NCI-H1417 (cell line): ENCODE results near the gene HELZ2.
A peak's percentile ranks its signal among the peaks of the same experiment; 100 is the strongest.
"Not testable (repeated sequence)": the region's sequence is repeated elsewhere in the genome, so short reads cannot be mapped to it uniquely, and the experiment has no call there.

Source experiments
- DNase-seq, 3 experiments: peaks; one replicate each; lab custom pipeline; 2025; lab: John Stamatoyannopoulos, UW

HELZ2 gene

DNA sequence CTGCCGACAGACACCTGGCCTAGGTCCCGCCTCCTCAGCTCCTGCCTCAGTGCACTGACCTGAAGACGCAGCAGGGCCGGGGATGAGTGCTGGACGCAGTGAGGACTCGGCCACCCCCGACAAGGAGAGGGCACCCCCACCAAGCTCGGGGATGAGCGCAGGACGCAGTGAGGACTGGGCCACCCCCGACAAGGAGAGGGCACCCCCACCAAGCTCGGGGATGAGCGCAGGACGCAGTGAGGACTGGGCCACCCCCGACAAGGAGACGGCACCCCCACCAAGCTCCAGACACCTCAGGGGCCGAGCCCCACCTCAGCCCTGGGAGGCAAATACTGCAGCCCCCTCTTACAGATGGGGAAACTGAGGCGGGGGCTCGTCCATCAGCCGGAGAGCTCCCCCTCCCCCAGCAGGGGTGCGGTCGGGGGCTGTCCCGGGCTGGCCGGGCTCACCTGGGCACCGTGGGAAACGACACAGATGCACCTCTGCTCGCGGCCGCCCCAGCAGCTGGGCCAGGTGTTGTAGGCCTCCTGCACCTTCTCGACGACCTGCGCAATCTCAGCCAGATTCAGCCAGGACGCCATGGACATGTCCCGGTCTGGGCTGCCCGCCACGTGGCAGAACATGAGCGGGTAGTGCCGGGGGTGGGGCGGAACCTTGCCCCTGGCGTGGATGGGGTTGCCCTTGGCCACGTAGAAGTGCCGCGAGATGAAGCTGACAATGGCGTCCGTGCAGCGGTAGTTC is 7.5 kb downstream of the HELZ2 start:
- DNase-seq: no peak

DNA sequence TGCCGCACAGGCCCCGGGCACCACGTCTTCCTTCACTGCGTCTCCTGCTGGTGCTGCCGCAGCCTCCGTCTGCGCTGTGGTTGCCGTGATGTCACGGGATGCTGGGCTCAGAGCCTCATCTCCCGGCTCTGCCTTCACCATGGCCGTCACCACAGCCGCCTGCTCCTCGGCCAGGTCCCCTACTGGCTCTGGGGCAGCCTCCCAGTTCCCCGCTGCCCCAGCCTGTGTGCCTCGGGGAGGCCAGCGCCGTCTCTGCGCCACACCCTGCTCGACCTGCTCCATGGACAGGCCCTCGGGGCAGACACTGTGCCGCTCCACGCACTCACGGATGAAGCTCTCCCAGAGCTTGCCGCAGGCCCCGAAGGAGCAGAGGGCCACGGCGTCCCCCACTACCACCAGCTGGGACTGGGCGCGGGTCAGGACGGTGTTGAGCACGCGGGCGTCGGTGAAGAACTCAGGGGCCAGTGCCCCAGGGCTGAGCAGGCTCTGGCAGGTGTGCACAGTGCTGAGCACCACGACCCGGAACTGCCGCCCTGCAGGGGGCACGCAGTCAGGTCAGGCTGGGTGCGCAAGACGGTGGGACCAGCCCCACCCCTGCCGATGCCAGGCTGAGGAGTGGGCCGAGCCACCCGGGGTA is 8.2 kb downstream of the HELZ2 start:
- no peak for DNase-seq

GRCh38 chr20:63565021-63565698 is 8.9 kb downstream of the HELZ2 start:
- DNase-seq: no peak

DNA sequence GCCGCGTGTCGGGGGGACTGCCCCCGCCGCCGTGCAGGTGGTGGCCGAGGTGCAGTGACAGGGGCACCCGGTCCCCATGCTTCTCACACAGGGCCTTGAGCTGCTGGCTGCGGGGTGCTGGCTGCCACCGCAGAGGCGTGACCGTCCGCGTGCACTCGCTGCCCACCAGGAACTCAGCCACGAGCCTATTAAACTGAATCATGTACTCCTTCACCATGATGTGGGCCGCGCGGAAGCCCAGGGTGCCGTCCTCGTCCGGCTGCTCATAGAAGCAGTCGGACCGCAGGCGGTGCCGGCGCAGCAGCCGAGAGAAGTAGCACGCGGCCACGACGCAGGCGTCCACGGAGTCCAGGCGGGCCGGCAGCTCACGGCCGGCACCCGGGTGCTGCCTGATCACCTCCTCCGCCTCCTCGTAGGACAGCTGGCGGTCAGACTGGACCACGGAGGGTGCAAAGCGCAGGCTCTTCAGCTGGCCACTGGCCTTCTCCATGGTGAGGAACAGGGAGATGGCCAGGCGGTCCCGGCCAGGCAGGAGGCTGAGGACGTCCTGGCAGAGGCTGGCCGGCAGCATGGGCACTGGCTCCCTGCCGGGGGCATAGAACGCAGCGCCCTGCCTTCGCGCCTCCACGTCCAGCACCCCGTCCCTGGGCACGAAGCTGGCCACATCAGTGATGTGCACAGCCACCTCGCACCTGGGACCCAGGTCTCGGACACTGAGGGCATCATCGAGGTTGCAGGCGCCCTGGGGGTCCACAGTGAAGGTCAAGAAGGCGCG is 9.8 kb downstream of the HELZ2 start:
- no peak for DNase-seq

GRCh38 chr20:63563225-63563935 is 10.7 kb downstream of the HELZ2 start:
- DNase-seq: peak in 1 of 3 experiments; percentile 54

DNA sequence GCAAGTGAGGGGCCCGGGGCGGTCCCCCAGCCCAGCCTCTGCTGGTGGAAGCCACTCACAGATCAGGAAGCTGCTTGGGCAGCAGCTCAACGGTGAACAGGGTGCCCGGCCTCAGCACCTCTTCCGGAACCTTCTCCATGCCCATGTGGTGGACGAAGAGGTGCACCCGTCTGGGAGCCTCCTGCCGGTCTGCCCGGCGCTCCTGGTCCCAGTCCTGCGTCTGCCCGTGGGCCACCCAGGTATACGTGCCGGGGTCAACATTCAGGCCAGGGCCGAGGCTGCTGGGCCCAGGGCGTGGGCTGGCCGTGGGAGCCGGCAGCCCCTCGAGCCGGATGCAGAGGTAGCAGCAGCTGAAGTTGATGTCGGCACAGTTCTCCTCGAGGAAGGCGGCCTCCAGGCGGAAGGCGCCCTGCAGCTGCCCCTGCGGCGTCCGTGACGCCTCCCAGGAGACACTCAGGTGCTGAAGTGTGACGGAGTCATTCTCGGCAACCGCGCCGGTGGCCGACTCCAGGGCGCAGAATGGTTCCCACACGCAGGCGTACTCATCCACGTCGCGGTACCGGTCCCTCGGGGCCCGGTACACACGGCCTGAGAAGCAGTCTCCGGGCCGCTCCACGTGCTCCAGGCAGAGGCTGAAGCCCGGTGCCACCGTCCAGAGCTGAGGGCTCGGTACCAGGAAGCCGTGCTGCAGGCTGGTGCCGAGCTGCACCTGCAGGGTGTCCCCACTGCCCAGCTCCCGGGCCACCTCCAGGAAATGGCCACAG is 11.4 kb downstream of the HELZ2 start:
- peak in 1 of 3 experiments; percentile 68 for DNase-seq

GRCh38 chr20:63561624-63562396 is 12.2 kb downstream of the HELZ2 start:
- no peak for DNase-seq

- no peak for DNase-seq
Measured at GRCh38 chr20:63560856-63561609, 13.0 kb downstream of the HELZ2 start.

DNA sequence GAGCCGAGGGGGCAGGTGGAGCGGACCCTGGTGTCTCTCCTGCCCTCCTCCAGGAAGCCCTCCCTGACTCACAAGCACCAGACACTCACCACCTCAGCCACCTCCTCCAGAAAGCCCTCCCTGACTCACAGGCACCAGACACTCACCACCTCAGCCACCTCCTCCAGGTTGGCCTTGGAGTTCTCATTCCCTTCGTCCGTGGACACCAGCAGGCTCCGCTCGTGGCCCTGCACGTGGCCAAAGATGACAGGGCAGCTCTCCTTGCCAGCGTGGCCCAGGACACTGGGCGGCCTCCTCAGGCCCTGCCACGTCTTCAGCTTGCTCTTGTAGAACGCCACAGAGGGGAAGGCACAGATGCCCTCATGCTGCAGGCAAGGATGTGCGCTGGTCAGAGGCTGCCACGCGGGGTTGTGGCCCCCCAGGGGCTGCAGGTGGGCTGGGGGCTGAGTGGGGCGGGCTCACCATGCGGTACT is 13.7 kb downstream of the HELZ2 start:
- no peak for DNase-seq

DNA sequence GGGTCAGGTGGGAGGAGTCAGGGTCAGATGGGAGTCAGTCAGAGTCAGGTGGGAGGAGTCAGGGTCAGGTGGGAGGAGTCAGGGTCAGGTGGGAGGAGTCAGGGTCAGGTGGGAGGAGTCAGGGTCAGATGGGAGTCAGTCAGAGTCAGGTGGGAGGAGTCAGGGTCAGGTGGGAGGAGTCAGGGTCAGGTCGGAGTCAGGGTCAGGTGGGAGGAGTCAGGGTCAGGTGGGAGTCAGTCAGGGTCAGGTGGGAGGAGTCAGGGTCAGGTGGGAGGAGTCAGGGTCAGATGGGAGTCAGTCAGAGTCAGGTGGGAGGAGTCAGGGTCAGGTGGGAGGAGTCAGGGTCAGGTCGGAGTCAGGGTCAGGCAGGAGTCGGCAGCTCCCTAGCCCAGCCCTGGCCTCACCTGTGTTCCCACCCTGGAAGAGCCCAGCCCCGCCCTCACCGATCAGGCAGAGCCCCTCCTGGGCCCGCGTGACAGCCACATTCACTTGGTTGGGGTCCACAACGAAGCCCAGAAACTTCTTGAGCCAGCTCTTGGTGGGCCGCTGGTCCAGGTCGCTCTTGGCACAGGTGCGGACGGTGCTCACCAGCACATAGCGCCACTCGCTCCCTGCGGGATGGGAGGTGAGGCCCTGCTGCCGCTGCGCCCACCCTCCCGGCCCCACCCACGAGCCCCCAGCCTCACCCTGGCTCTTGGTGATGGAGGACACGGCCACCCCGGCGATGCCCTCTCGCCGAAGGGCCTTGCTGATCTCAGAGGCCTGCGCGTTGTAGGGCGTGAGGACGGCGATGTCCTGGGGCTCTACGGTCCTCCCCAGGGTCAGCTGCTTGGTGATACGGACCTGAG is 14.3 kb downstream of the HELZ2 start:
- DNase-seq: not testable (repeated sequence)

- no peak for DNase-seq
Measured at GRCh38 chr20:63558804-63559484, 15.1 kb downstream of the HELZ2 start.

- no peak for DNase-seq
Measured at GRCh38 chr20:63557481-63557891, 16.6 kb downstream of the HELZ2 start.

DNA sequence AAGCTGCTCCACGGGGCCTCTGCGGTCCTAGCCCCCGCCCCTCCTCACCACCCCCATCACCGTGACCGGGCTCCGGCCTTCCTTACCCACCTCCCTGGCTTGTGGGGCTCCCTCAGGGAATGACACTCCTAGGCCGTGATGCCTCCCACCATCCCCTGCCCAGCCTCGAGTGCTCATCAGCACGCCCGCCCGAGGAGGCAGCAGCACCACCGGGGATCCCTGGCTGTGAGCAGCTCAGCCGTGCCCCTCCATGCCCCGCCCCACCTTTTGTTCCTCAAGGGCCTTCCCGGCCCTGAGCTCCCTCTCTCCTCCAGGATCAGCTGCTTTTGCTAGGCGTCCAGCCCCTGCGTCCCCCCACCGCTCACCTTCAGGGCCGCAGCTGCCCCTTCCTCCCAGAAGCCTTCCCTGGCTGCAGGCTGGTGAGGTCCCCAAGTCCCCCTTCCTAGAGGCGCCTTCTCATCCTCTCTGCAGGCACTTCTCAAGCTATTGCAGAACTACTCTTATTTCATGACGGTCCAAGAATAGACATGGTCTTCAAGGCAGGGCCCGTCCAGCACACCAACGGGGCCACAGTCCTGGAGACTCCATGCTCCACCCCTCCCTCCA is 17.1 kb downstream of the HELZ2 start:
- peak in 1 of 3 experiments; percentile 40 for DNase-seq

DNA sequence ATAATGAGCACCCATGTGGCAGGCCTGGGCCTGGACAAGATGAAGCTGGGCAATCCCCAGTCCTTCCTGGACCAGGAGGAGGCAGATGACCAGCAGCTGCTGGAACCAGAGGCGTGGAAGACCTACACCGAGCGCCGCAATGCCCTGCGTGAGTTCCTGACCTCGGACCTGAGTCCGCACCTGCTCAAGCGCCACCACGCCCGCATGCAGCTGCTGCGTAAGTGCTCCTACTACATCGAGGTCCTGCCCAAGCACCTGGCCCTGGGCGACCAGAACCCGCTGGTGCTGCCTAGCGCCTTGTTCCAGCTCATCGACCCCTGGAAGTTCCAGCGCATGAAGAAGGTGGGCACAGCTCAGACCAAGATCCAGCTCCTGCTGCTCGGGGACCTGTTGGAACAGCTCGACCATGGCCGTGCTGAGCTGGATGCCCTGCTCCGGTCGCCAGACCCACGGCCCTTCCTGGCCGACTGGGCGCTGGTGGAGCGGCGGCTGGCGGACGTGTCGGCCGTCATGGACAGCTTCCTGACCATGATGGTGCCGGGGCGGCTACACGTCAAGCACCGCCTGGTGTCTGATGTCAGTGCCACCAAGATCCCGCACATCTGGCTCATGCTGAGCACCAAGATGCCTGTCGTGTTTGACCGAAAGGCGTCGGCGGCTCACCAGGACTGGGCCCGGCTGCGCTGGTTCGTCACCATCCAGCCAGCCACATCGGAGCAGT is 18.2 kb downstream of the HELZ2 start:
- peak in 2 of 3 experiments; percentile 8 to 15 for DNase-seq

DNA sequence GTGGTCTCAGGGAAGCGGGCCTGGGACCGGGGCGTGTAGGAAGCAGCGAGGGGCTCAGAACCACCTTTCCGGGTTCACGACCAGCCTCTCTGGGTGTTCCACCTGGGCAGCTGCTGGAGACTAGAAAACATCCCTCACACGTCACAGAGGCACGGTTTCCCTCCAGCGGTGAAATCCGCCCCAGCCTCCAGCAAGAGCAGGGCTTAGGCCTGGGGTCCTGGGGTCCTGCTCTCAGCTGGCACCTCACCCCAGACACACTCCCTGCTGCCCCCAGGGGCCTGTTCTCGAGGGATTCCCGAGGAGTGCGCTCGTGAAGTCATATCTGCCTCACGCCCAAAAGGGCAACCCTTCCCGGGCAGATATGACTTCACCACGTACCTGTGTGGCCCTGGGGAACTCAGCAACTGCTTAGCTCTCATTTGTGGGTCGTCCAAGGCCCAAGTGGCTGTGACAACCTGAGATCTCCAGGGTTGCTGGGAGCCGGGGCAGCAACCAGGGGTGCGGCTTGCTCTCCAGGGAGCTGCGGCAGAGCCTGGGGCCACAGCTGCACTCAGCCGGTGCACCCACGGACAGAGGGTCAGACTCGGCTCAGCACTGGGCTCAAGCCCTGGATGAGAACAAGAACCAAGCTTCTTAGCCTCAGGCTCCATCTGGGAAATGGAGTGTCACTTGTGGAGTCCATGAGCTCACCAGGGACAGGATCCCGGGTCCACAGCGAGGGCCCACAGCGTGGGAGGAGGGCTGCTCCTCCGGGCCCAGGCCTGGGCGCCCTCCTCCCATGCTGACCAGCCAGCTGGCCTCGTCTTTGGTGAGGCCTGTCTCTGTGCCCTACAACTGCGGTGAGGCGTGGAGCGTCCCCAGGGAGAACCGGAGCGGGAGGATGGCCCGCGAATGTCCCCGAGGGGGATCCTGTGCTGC is 19.4 kb downstream of the HELZ2 start:
- peak in 2 of 3 experiments; percentile 12 to 47 for DNase-seq
